ENCODE measurements around the gene SLC15A1.

SLC15A1 gene

GRCh38 chr13:98778749-98779148 lies 26.3 kb upstream of the SLC15A1 start:
- H4K20me1 ChIP-seq (ENCODE audit: insufficient read depth): no peaks in the 10 kb centered on the region
- TF ChIP-seq CTCF (conservative IDR thresholded peaks at IDR 0.05; ENCODE audit: low read depth, low read length): no peak
- no peaks in the 10 kb centered on the region for H3K36me3 ChIP-seq (ENCODE audit: insufficient read depth)
- H3K4me2 ChIP-seq: no peak overlapping the region
- no peak overlapping the region for H3K27ac ChIP-seq
- H3K4me3 ChIP-seq (IDR thresholded peaks at IDR 0.05; ENCODE audit: insufficient read depth, low read depth, low read length): no peak overlapping the region
- no peak overlapping the region for H2AFZ ChIP-seq (ENCODE audit: low read depth)
- H3K9ac ChIP-seq: no peak overlapping the region
- no peaks in the 10 kb centered on the region for H3K79me2 ChIP-seq (ENCODE audit: insufficient read depth, low read depth)
- H3K4me1 ChIP-seq (ENCODE audit: low read depth, poor library complexity, severe bottlenecking): no peaks in the 10 kb centered on the region
- no peaks in the 10 kb centered on the region for H3K27me3 ChIP-seq (ENCODE audit: insufficient read depth, low read depth)

GRCh38 chr13:98776644-98777043 lies 24.2 kb upstream of the SLC15A1 start:
- H3K27me3 ChIP-seq (ENCODE audit: insufficient read depth, low read depth): no peaks in the 10 kb centered on the region
- no peak overlapping the region for H3K4me3 ChIP-seq (IDR thresholded peaks at IDR 0.05; ENCODE audit: insufficient read depth, low read depth, low read length)
- no peaks in the 10 kb centered on the region for H3K79me2 ChIP-seq (ENCODE audit: insufficient read depth, low read depth)
- no peak for TF ChIP-seq CTCF (conservative IDR thresholded peaks at IDR 0.05; ENCODE audit: low read depth, low read length)
- no peak overlapping the region for H3K4me2 ChIP-seq
- no peak overlapping the region for H3K9ac ChIP-seq
- no peaks in the 10 kb centered on the region for H3K4me1 ChIP-seq (ENCODE audit: low read depth, poor library complexity, severe bottlenecking)
- no peaks in the 10 kb centered on the region for H3K36me3 ChIP-seq (ENCODE audit: insufficient read depth)
- H3K27ac ChIP-seq: no peak overlapping the region
- H2AFZ ChIP-seq (ENCODE audit: low read depth): no peak overlapping the region
- no peaks in the 10 kb centered on the region for H4K20me1 ChIP-seq (ENCODE audit: insufficient read depth)

GRCh38 chr13:98775844-98776598 lies 23.5 kb upstream of the SLC15A1 start:
- no peaks in the 10 kb centered on the region for H4K20me1 ChIP-seq (ENCODE audit: insufficient read depth)
- H2AFZ ChIP-seq (ENCODE audit: low read depth): no peak overlapping the region
- H3K27me3 ChIP-seq (ENCODE audit: insufficient read depth, low read depth): no peaks in the 10 kb centered on the region
- no peak overlapping the region for H3K27ac ChIP-seq
- no peak overlapping the region for H3K4me3 ChIP-seq (IDR thresholded peaks at IDR 0.05; ENCODE audit: insufficient read depth, low read depth, low read length)
- no peaks in the 10 kb centered on the region for H3K79me2 ChIP-seq (ENCODE audit: insufficient read depth, low read depth)
- no peak overlapping the region for H3K4me2 ChIP-seq
- H3K4me1 ChIP-seq (ENCODE audit: low read depth, poor library complexity, severe bottlenecking): no peaks in the 10 kb centered on the region
- no peak for TF ChIP-seq CTCF (conservative IDR thresholded peaks at IDR 0.05; ENCODE audit: low read depth, low read length)
- no peaks in the 10 kb centered on the region for H3K36me3 ChIP-seq (ENCODE audit: insufficient read depth)
- H3K9ac ChIP-seq: no peak overlapping the region

GRCh38 chr13:98775386-98775785 lies 22.9 kb upstream of the SLC15A1 start:
- H3K27ac ChIP-seq: no peak overlapping the region
- no peak overlapping the region for H3K9ac ChIP-seq
- no peak overlapping the region for H2AFZ ChIP-seq (ENCODE audit: low read depth)
- H3K4me1 ChIP-seq (ENCODE audit: low read depth, poor library complexity, severe bottlenecking): no peaks in the 10 kb centered on the region
- no peaks in the 10 kb centered on the region for H3K79me2 ChIP-seq (ENCODE audit: insufficient read depth, low read depth)
- no peaks in the 10 kb centered on the region for H3K36me3 ChIP-seq (ENCODE audit: insufficient read depth)
- H4K20me1 ChIP-seq (ENCODE audit: insufficient read depth): no peaks in the 10 kb centered on the region
- no peaks in the 10 kb centered on the region for H3K27me3 ChIP-seq (ENCODE audit: insufficient read depth, low read depth)
- no peak overlapping the region for H3K4me2 ChIP-seq
- no peak overlapping the region for H3K4me3 ChIP-seq (IDR thresholded peaks at IDR 0.05; ENCODE audit: insufficient read depth, low read depth, low read length)
- TF ChIP-seq CTCF (conservative IDR thresholded peaks at IDR 0.05; ENCODE audit: low read depth, low read length): no peak

Measured in KMS-11 (cell line).